Gastrocnemius medialis (tissue), 4 donors: ENCODE results near the gene NUP43. TPM values are rescaled to one million over a fixed set of nuclear protein-coding genes. Genes with fewer than 3 reads are reported as not detected.

Experiments used
- ATAC-seq, 2 donors: fragments of 150-250 bp; one replicate each; pipeline ENCODE4 v1.9.1; 2016
- DNase-seq, 2 donors: peaks; one replicate each; pipeline ENCODE4 v3.0.0-alpha.2; 2019
- H3K27ac ChIP-seq, 4 donors: fragments of 200-600 bp; sonication (generic); 1 replicate in 1 of 4; 2 replicates in 3 of 4; pipeline ENCODE4 v1.5.1; 2016 to 2018; ENCODE audit warnings: mild to moderate bottlenecking in 2 of 4, moderate library complexity in 1 of 4
- H3K27me3 ChIP-seq, 3 donors: fragments of 200-600 bp; sonication (generic) in 2 of 3; 1 replicate in 1 of 3; 2 replicates in 2 of 3; pipeline versions ENCODE4 v1.5.1 to v1.6.0; 2016 to 2019; ENCODE audit warnings: mild to moderate bottlenecking in 1 of 3, moderate library complexity in 1 of 3
- H3K36me3 ChIP-seq, 2 donors: fragments of 200-600 bp; sonication (generic) in 1 of 2; one replicate each; pipeline ENCODE4 v1.5.1; 2017 to 2018
- H3K4me1 ChIP-seq, 2 donors: fragments of 200-600 bp; sonication (generic) in 1 of 2; one replicate each; pipeline ENCODE4 v1.5.1; 2016 to 2017; ENCODE audit warnings: mild to moderate bottlenecking in 2 of 2
- H3K4me3 ChIP-seq, 4 donors: fragments of 200-600 bp; sonication (generic) in 3 of 4; 1 replicate in 1 of 4; 2 replicates in 3 of 4; pipeline ENCODE4 v1.5.1; 2016 to 2019; ENCODE audit warnings: mild to moderate bottlenecking in 2 of 4
- H3K9me3 ChIP-seq, 3 donors: fragments of 200-600 bp; sonication (generic) in 2 of 3; 1 replicate in 1 of 3; 2 replicates in 2 of 3; pipeline ENCODE4 v1.5.1; 2016 to 2019
- POLR2A ChIP-seq, 2 donors: fragments of 450-650 bp; IDR thresholded peaks; one replicate each; pipeline ENCODE4 v1.6.1; 2017; ENCODE audit warnings: antibody characterized with exemption in 2 of 2, mild to moderate bottlenecking in 2 of 2, moderate library complexity in 2 of 2
- in situ Hi-C, 4 donors: fragments of 200-750 bp; cut with MboI; loops; one replicate each; pipeline versions ENCODE4 v1.15.0 to v1.8.0; 2017; ENCODE audit warnings: low sequenced_read_pairs in 4 of 4
- intact Hi-C: fragments of 100-400 bp; cut with DNase I; formaldehyde crosslinking; loops from one replicate; pipeline ENCODE4 v1.15.1; 2023; ENCODE audit warnings: low total_unique reads
- total RNA-seq, 4 donors: library from RNA; depleted of rRNA; stranded (reverse); fragments of >200 nt; gene quantifications; one replicate each; pipeline versions ENCODE4 v1.1.0 to v1.2.3, GENCODE V29; 2016
- TF ChIP-seq, protein P1 (sequence below), 5 experiments: fragments of 450-650 bp in 3 of 5; fragments of 200-600 bp in 2 of 5; sonication (generic) in 2 of 5; IDR thresholded peaks in 4 of 5; conservative IDR thresholded peaks in 1 of 5; 1 replicate in 4 of 5; 2 replicates in 1 of 5; pipeline ENCODE4 v1.5.1; 2016 to 2019; ENCODE audit warnings: antibody characterized with exemption in 5 of 5, mild to moderate bottlenecking in 3 of 5, moderate library complexity in 3 of 5

Gene NUP43
- total RNA-seq, 4 donors from 2014 or later: 15.0 to 42.0 (median 16.7) TPM

DNA sequence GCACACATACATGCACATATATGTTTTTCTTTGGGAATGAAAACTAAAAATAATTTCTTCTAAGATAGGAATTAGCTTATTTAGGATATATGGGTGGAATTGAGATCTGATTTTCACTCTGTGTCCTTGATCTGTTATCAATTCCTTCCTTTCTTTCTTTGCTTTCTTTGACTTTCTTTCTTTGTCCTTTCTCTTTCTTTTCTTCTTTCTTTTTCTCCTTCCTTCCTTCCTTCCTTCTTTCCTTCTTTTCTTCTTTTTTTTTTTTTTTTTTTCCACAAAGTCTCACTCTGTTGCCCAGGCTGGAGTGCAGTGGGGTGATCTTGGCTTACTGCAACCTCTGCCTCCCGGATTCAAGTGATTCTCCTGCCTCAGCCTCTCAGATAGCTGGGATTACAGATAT lies 31.3 kb upstream of the NUP43 start:
- no peak for DNase-seq
- TF ChIP-seq, protein P1, sequence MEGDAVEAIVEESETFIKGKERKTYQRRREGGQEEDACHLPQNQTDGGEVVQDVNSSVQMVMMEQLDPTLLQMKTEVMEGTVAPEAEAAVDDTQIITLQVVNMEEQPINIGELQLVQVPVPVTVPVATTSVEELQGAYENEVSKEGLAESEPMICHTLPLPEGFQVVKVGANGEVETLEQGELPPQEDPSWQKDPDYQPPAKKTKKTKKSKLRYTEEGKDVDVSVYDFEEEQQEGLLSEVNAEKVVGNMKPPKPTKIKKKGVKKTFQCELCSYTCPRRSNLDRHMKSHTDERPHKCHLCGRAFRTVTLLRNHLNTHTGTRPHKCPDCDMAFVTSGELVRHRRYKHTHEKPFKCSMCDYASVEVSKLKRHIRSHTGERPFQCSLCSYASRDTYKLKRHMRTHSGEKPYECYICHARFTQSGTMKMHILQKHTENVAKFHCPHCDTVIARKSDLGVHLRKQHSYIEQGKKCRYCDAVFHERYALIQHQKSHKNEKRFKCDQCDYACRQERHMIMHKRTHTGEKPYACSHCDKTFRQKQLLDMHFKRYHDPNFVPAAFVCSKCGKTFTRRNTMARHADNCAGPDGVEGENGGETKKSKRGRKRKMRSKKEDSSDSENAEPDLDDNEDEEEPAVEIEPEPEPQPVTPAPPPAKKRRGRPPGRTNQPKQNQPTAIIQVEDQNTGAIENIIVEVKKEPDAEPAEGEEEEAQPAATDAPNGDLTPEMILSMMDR (IDR thresholded peaks at IDR 0.05 in 4 of 5, conservative IDR thresholded peaks at IDR 0.05 in 1 of 5): no peak
- no peak for TF ChIP-seq POLR2A (IDR thresholded peaks at IDR 0.05)
- Histone ChIP-seq H3K4me3 (no peak overlapping the region), H3K27me3 (no peaks in the 10 kb centered on the region), H3K27ac (no peak overlapping the region), H3K36me3 (peaks cover 0 to 27% of the 10 kb centered on the region in 2 donors), H3K4me1 (no peaks in the 10 kb centered on the region), H3K9me3 (no peaks in the 10 kb centered on the region)
- ATAC-seq: no peak
- intact Hi-C loops (no loop called here), in situ Hi-C loops (no loop called here)

DNA sequence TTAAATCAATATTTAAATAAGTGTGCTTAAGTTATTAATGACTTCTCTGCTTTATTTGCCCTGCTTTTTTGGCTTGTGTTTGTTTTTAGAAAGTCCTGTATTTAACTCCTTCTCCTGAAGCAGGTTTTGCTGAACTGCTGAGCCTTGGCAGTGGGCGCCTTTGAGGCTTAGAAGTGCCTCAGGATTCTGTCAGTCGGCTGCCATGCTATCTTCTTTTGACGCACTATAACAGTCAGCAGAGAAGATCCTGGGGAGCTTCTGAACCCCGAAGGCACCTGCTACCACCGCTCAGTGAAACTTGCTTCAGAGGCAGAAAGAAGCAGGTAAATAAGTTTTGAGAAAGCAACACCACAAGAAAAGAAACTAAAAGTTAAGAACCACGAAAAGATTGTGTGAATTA lies 25.6 kb upstream of the NUP43 start:
- no peak for TF ChIP-seq POLR2A (IDR thresholded peaks at IDR 0.05)
- TF ChIP-seq, protein P1 (IDR thresholded peaks at IDR 0.05 in 4 of 5, conservative IDR thresholded peaks at IDR 0.05 in 1 of 5): no peak
- DNase-seq: no peak
- in situ Hi-C loops (no loop called here), intact Hi-C loops (no loop called here)
- H3K9me3 ChIP-seq: no peaks in the 10 kb centered on the region
- H3K36me3 ChIP-seq: peaks cover 0 to 46% of the 10 kb centered on the region in 2 donors
- H3K4me3 ChIP-seq: no peak overlapping the region
- no peak overlapping the region for H3K27ac ChIP-seq
- H3K4me1 ChIP-seq: no peaks in the 10 kb centered on the region
- no peak for ATAC-seq
- H3K27me3 ChIP-seq: no peaks in the 10 kb centered on the region

DNA sequence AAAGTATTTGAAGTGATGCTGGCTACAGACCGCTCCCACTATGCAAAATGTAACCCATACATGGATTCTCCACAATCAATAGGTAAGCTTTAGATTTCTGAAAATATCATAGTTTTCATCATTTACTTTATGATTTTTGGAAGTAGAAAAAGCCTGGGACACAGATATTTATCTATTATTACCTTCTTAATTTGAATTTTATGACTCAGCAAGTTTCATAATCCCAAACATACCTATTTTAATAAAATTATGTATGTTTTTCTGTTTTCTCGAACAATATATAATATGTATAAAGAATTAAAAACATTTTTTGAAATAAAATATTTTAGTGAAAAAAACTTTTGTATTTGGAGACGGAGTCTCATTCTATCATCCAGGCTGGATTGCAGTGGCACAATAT lies 24.9 kb upstream of the NUP43 start:
- H3K4me1 ChIP-seq: no peaks in the 10 kb centered on the region
- TF ChIP-seq POLR2A (IDR thresholded peaks at IDR 0.05): no peak
- TF ChIP-seq, protein P1 (IDR thresholded peaks at IDR 0.05 in 4 of 5, conservative IDR thresholded peaks at IDR 0.05 in 1 of 5): no peak
- no peaks in the 10 kb centered on the region for H3K9me3 ChIP-seq
- H3K36me3 ChIP-seq: peaks cover 0 to 53% of the 10 kb centered on the region in 2 donors
- no peak overlapping the region for H3K4me3 ChIP-seq
- ATAC-seq (no peak), DNase-seq (no peak)
- intact Hi-C loops (no loop called here), in situ Hi-C loops (no loop called here)
- H3K27me3 ChIP-seq: no peaks in the 10 kb centered on the region
- H3K27ac ChIP-seq: no peak overlapping the region

DNA sequence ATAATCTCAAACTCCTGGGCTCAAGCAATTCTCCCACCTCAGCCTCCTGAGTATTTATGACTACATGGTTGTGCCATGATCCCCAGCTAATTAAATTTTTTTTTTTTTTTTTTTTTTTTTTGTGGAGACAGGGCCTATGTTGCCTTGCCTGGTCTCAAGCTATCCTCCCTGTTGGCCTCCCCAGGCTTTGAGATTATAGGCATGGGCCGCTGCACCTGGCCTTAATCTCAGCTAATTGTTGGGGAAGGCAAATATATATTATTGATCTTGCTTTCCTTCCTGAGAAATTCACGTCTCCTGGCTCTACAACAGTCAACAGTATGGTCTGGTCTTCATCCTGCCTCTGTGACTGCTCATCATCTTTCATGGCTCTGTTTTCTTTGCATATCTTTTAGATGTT lies 23.3 kb upstream of the NUP43 start:
- ATAC-seq (no peak), DNase-seq (no peak)
- no peak overlapping the region for H3K27ac ChIP-seq
- no peaks in the 10 kb centered on the region for H3K4me1 ChIP-seq
- in situ Hi-C loops (no loop called here), intact Hi-C loops (no loop called here)
- H3K4me3 ChIP-seq: no peak overlapping the region
- no peak for TF ChIP-seq POLR2A (IDR thresholded peaks at IDR 0.05)
- TF ChIP-seq, protein P1 (IDR thresholded peaks at IDR 0.05 in 4 of 5, conservative IDR thresholded peaks at IDR 0.05 in 1 of 5): no peak
- H3K9me3 ChIP-seq: no peaks in the 10 kb centered on the region
- no peaks in the 10 kb centered on the region for H3K27me3 ChIP-seq
- H3K36me3 ChIP-seq: peaks cover 0 to 51% of the 10 kb centered on the region in 2 donors

DNA sequence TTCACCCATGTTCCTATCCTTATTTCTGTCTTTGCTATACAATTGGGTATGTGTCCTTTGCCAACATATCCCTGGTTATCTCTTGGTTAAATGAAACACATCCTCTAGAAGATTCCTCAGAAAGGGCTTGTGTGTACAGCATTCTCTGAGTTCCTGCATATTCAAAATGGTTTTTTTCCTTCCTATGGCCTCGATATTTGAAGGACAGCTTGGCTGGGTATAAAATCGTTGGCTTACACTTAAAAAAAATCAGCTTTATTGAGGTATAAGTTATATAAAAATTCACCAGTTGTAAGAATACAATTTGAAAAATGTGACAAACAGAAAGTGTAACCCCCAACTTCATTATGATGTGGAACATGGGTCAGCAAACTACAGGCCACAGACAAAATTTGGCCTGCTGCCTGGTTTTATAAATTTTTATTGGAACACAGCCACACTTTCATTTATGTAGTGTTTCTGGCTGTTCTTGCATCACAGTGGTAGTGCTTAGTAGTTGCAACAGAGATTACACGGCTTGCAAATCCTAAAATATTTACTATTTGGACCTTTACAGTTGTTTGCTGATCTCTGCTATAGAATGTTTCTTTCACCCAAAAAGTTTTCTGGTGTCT lies 19.9 kb upstream of the NUP43 start:
- H3K27ac ChIP-seq: no peak overlapping the region
- H3K4me3 ChIP-seq: no peak overlapping the region
- TF ChIP-seq, protein P1 (IDR thresholded peaks at IDR 0.05 in 4 of 5, conservative IDR thresholded peaks at IDR 0.05 in 1 of 5): no peak
- no peak for TF ChIP-seq POLR2A (IDR thresholded peaks at IDR 0.05)
- no peaks in the 10 kb centered on the region for H3K9me3 ChIP-seq
- intact Hi-C loops: no loop called here
- H3K27me3 ChIP-seq: no peaks in the 10 kb centered on the region
- ATAC-seq: no peak
- no peak for DNase-seq
- H3K36me3 ChIP-seq: peaks cover 0 to 19% of the 10 kb centered on the region in 2 donors
- H3K4me1 ChIP-seq: no peaks in the 10 kb centered on the region
- in situ Hi-C loops: no loop called here
